ENCODE measurements around the gene TNFAIP8.

Gene TNFAIP8

GRCh38 chr5:119357808-119358529 is 2.1 kb downstream of the TNFAIP8 start:
- H3K79me2 ChIP-seq (ENCODE audit: low read length) = peaks cover 94% of the 10 kb centered on the region
- peak overlapping the region; percentile 92 for H3K27ac ChIP-seq (ENCODE audit: low read length)
- H3K4me1 ChIP-seq (ENCODE audit: low read length) = peaks cover 78% of the 10 kb centered on the region
- H3K27me3 ChIP-seq (ENCODE audit: low read depth, low read length) = no peaks in the 10 kb centered on the region
- H3K9me3 ChIP-seq (ENCODE audit: insufficient read depth, low read length) = no peaks in the 10 kb centered on the region
- H3K4me2 ChIP-seq (ENCODE audit: low read length) = peak overlapping the region; percentile 91
- no peak overlapping the region for H2AFZ ChIP-seq (ENCODE audit: low read depth, low read length)
- H4K20me1 ChIP-seq (ENCODE audit: insufficient read depth, low read length) = peaks cover 54% of the 10 kb centered on the region
- H3K4me3 ChIP-seq (ENCODE audit: low read length) = peak overlapping the region; percentile 99
- peaks cover 17% of the 10 kb centered on the region for H3K36me3 ChIP-seq (replicated peaks; ENCODE audit: low read depth, low read length)
- TF ChIP-seq CTCF (IDR thresholded peaks at IDR 0.05; ENCODE audit: low read depth, low read length) (no peak), EZH2phosphoT487 (IDR thresholded peaks at IDR 0.05; ENCODE audit: low read depth) (no peak)
- H3K9ac ChIP-seq (ENCODE audit: low read length) = peak overlapping the region; percentile 86

- Histone ChIP-seq H3K79me2 (ENCODE audit: low read length) (peaks cover 95% of the 10 kb centered on the region), H3K36me3 (replicated peaks; ENCODE audit: low read depth, low read length) (peaks cover 21% of the 10 kb centered on the region), H3K4me2 (ENCODE audit: low read length) (peak overlapping the region; percentile 91), H2AFZ (ENCODE audit: low read depth, low read length) (no peak overlapping the region), H3K4me3 (ENCODE audit: low read length) (peak overlapping the region; percentile 99), H3K4me1 (ENCODE audit: low read length) (peaks cover 78% of the 10 kb centered on the region), H3K9me3 (ENCODE audit: insufficient read depth, low read length) (no peaks in the 10 kb centered on the region), H4K20me1 (ENCODE audit: insufficient read depth, low read length) (peaks cover 59% of the 10 kb centered on the region), H3K27me3 (ENCODE audit: low read depth, low read length) (no peaks in the 10 kb centered on the region), H3K27ac (ENCODE audit: low read length) (peak overlapping the region; percentile 92), H3K9ac (ENCODE audit: low read length) (peak overlapping the region; percentile 86)
- TF ChIP-seq CTCF (IDR thresholded peaks at IDR 0.05; ENCODE audit: low read depth, low read length) (no peak), EZH2phosphoT487 (IDR thresholded peaks at IDR 0.05; ENCODE audit: low read depth) (no peak)
Measured at GRCh38 chr5:119358530-119358900, 2.7 kb downstream of the TNFAIP8 start.

GRCh38 chr5:119358901-119359603 is 3.2 kb downstream of the TNFAIP8 start:
- H3K4me2 ChIP-seq (ENCODE audit: low read length) = peak overlapping the region; percentile 91
- H4K20me1 ChIP-seq (ENCODE audit: insufficient read depth, low read length) = peaks cover 65% of the 10 kb centered on the region
- H2AFZ ChIP-seq (ENCODE audit: low read depth, low read length) = no peak overlapping the region
- H3K9me3 ChIP-seq (ENCODE audit: insufficient read depth, low read length) = no peaks in the 10 kb centered on the region
- H3K9ac ChIP-seq (ENCODE audit: low read length) = peak overlapping the region; percentile 86; the same call in 1 of the 2 replicates
- peaks cover 26% of the 10 kb centered on the region for H3K36me3 ChIP-seq (replicated peaks; ENCODE audit: low read depth, low read length)
- H3K79me2 ChIP-seq (ENCODE audit: low read length) = peaks cover 95% of the 10 kb centered on the region
- TF ChIP-seq EZH2phosphoT487 (IDR thresholded peaks at IDR 0.05; ENCODE audit: low read depth) (no peak), CTCF (IDR thresholded peaks at IDR 0.05; ENCODE audit: low read depth, low read length) (no peak)
- H3K27me3 ChIP-seq (ENCODE audit: low read depth, low read length) = no peaks in the 10 kb centered on the region
- H3K4me3 ChIP-seq (ENCODE audit: low read length) = peak overlapping the region; percentile 99
- peaks cover 78% of the 10 kb centered on the region for H3K4me1 ChIP-seq (ENCODE audit: low read length)
- no peak overlapping the region for H3K27ac ChIP-seq (ENCODE audit: low read length)

GRCh38 chr5:119359737-119360413 is 4.1 kb downstream of the TNFAIP8 start:
- no peaks in the 10 kb centered on the region for H3K9me3 ChIP-seq (ENCODE audit: insufficient read depth, low read length)
- peaks cover 31% of the 10 kb centered on the region for H3K36me3 ChIP-seq (replicated peaks; ENCODE audit: low read depth, low read length)
- peak overlapping the region; percentile 91 for H3K4me2 ChIP-seq (ENCODE audit: low read length)
- H3K79me2 ChIP-seq (ENCODE audit: low read length) = peaks cover 97% of the 10 kb centered on the region
- no peak overlapping the region for H3K4me3 ChIP-seq (ENCODE audit: low read length)
- H3K27me3 ChIP-seq (ENCODE audit: low read depth, low read length) = no peaks in the 10 kb centered on the region
- H2AFZ ChIP-seq (ENCODE audit: low read depth, low read length) = no peak overlapping the region
- H3K27ac ChIP-seq (ENCODE audit: low read length) = no peak overlapping the region
- no peak overlapping the region for H3K9ac ChIP-seq (ENCODE audit: low read length)
- TF ChIP-seq EZH2phosphoT487 (IDR thresholded peaks at IDR 0.05; ENCODE audit: low read depth) (no peak), CTCF (IDR thresholded peaks at IDR 0.05; ENCODE audit: low read depth, low read length) (no peak)
- peaks cover 71% of the 10 kb centered on the region for H4K20me1 ChIP-seq (ENCODE audit: insufficient read depth, low read length)
- peaks cover 77% of the 10 kb centered on the region for H3K4me1 ChIP-seq (ENCODE audit: low read length)

Measured in OCI-LY3 (cell line).